ENCODE data around the gene WNK2. TPM values are rescaled to one million over a fixed set of nuclear protein-coding genes. Genes with fewer than 3 reads are reported as not detected.
A peak's percentile ranks its signal among the peaks of the same experiment; 100 is the strongest.

Gene WNK2
- total RNA-seq, 2 experiments from 2014 or later, result not detected

- H3K9me3 Mint-ChIP-seq, result no peaks in the 10 kb centered on the region
- no peak for DNase-seq
- ChIA-PET POLR2A (no interaction called here), CTCF (no interaction called here)
- H3K4me3 Mint-ChIP-seq, result no peak overlapping the region
- H3K36me3 Mint-ChIP-seq (ENCODE audit: low read depth), result no peaks in the 10 kb centered on the region
- no peak overlapping the region for H3K27ac Mint-ChIP-seq
- no peaks in the 10 kb centered on the region for H3K27me3 Mint-ChIP-seq
- H3K4me1 Mint-ChIP-seq, result no peaks in the 10 kb centered on the region
Measured at GRCh38 chr9:93256878-93257807, 73.2 kb downstream of the WNK2 start.

- POLR2A ChIA-PET, result no interaction called here
Measured at GRCh38 chr9:93257808-93258331, 73.9 kb downstream of the WNK2 start.

GRCh38 chr9:93258419-93258817, 74.5 kb downstream of the WNK2 start:
- POLR2A ChIA-PET, result no interaction called here
- H3K36me3 Mint-ChIP-seq (ENCODE audit: low read depth), result no peaks in the 10 kb centered on the region
- no peak for DNase-seq
- H3K9me3 Mint-ChIP-seq, result no peaks in the 10 kb centered on the region
- no peaks in the 10 kb centered on the region for H3K4me1 Mint-ChIP-seq
- CTCF ChIA-PET, result no interaction called here
- no peaks in the 10 kb centered on the region for H3K27me3 Mint-ChIP-seq
- H3K4me3 Mint-ChIP-seq, result no peak overlapping the region
- no peak overlapping the region for H3K27ac Mint-ChIP-seq

More at GRCh38 chr9:93257808-93258331, 73.9 kb downstream of the WNK2 start:
- Mint-ChIP-seq H3K27ac (no peak overlapping the region), H3K4me3 (no peak overlapping the region), H3K4me1 (no peaks in the 10 kb centered on the region), H3K27me3 (no peaks in the 10 kb centered on the region), H3K9me3 (no peaks in the 10 kb centered on the region), H3K36me3 (ENCODE audit: low read depth) (no peaks in the 10 kb centered on the region)
- CTCF ChIA-PET, result no interaction called here
- DNase-seq, result no peak

- ChIA-PET CTCF (no interaction called here), POLR2A (no interaction called here)
- DNase-seq, result no peak
- Mint-ChIP-seq H3K27ac (no peak overlapping the region), H3K4me1 (no peaks in the 10 kb centered on the region), H3K27me3 (no peaks in the 10 kb centered on the region), H3K9me3 (no peaks in the 10 kb centered on the region), H3K36me3 (ENCODE audit: low read depth) (no peaks in the 10 kb centered on the region), H3K4me3 (no peak overlapping the region)
Measured at GRCh38 chr9:93258818-93259489, 75.0 kb downstream of the WNK2 start.

- ChIA-PET CTCF (no interaction called here), POLR2A (no interaction called here)
- no peaks in the 10 kb centered on the region for H3K9me3 Mint-ChIP-seq
Measured at GRCh38 chr9:93259490-93260262, 75.7 kb downstream of the WNK2 start.

GRCh38 chr9:93260263-93261066, 76.5 kb downstream of the WNK2 start:
- ChIA-PET CTCF (no interaction called here), POLR2A (no interaction called here)
- Mint-ChIP-seq H3K9me3 (no peaks in the 10 kb centered on the region), H3K4me1 (no peaks in the 10 kb centered on the region), H3K27me3 (no peaks in the 10 kb centered on the region), H3K36me3 (ENCODE audit: low read depth) (no peaks in the 10 kb centered on the region), H3K4me3 (no peak overlapping the region), H3K27ac (no peak overlapping the region)
- DNase-seq, result no peak

More at GRCh38 chr9:93259490-93260262, 75.7 kb downstream of the WNK2 start:
- DNase-seq, result peak; percentile 2
- Mint-ChIP-seq H3K4me3 (no peak overlapping the region), H3K27ac (no peak overlapping the region), H3K36me3 (ENCODE audit: low read depth) (no peaks in the 10 kb centered on the region), H3K4me1 (no peaks in the 10 kb centered on the region), H3K27me3 (no peaks in the 10 kb centered on the region)

GRCh38 chr9:93261281-93261680, 77.3 kb downstream of the WNK2 start:
- DNase-seq, result no peak
- H3K9me3 Mint-ChIP-seq, result no peaks in the 10 kb centered on the region
- no peaks in the 10 kb centered on the region for H3K4me1 Mint-ChIP-seq
- no peak overlapping the region for H3K27ac Mint-ChIP-seq
- no peak overlapping the region for H3K4me3 Mint-ChIP-seq
- no peaks in the 10 kb centered on the region for H3K27me3 Mint-ChIP-seq
- ChIA-PET POLR2A (no interaction called here), CTCF (interaction anchor here (0.8 kb wide), 1 partner anchor 70 kb away, joined by 3 read pairs; no protein-coding TSS in a partner anchor)
- H3K36me3 Mint-ChIP-seq (ENCODE audit: low read depth), result no peaks in the 10 kb centered on the region

GRCh38 chr9:93261735-93262523, 78.0 kb downstream of the WNK2 start:
- H3K4me3 Mint-ChIP-seq, result no peak overlapping the region
- ChIA-PET CTCF (interaction anchor here (0.8 kb wide), 1 partner anchor 70 kb away, joined by 3 read pairs; no protein-coding TSS in a partner anchor), POLR2A (no interaction called here)
- H3K27ac Mint-ChIP-seq, result no peak overlapping the region
- H3K27me3 Mint-ChIP-seq, result no peaks in the 10 kb centered on the region
- H3K36me3 Mint-ChIP-seq (ENCODE audit: low read depth), result no peaks in the 10 kb centered on the region
- H3K9me3 Mint-ChIP-seq, result no peaks in the 10 kb centered on the region
- DNase-seq, result no peak
- H3K4me1 Mint-ChIP-seq, result no peaks in the 10 kb centered on the region

- no peak overlapping the region for H3K27ac Mint-ChIP-seq
- ChIA-PET POLR2A (no interaction called here), CTCF (no interaction called here)
Measured at GRCh38 chr9:93262537-93263310, 78.8 kb downstream of the WNK2 start.

GRCh38 chr9:93263334-93264229, 79.6 kb downstream of the WNK2 start:
- CTCF ChIA-PET, result no interaction called here
- POLR2A ChIA-PET, result no interaction called here

More at GRCh38 chr9:93262537-93263310, 78.8 kb downstream of the WNK2 start:
- Mint-ChIP-seq H3K4me3 (no peak overlapping the region), H3K27me3 (peaks cover 2% of the 10 kb centered on the region), H3K4me1 (peaks cover 3% of the 10 kb centered on the region), H3K36me3 (ENCODE audit: low read depth) (no peaks in the 10 kb centered on the region), H3K9me3 (no peaks in the 10 kb centered on the region)
- no peak for DNase-seq

More at GRCh38 chr9:93263334-93264229, 79.6 kb downstream of the WNK2 start:
- Mint-ChIP-seq H3K27me3 (peaks cover 2% of the 10 kb centered on the region), H3K4me1 (peaks cover 6% of the 10 kb centered on the region), H3K4me3 (no peak overlapping the region), H3K27ac (no peak overlapping the region), H3K9me3 (no peaks in the 10 kb centered on the region), H3K36me3 (ENCODE audit: low read depth) (no peaks in the 10 kb centered on the region)
- DNase-seq, result no peak
